Measurements from ENCODE around the gene MCC.

- TF ChIP-seq CTCF (IDR thresholded peaks at IDR 0.05 in 4 of 5, conservative IDR thresholded peaks at IDR 0.05 in 1 of 5) (no peak), POLR2A (IDR thresholded peaks at IDR 0.05) (no peak)
These were observed 25.2 kb downstream of the MCC start for GRCh38 chr5:113463032-113463431.
